IMR-90 (cell line): Measurements from ENCODE around the gene CNKSR2. TPM values are rescaled to one million over a fixed set of nuclear protein-coding genes. Genes with fewer than 3 reads are reported as not detected.

Experiments
- ATAC-seq: fragments of 200-7000 bp; cut with Tn5 transposase; 2 replicates; pipeline ENCODE4 v1.9.1; 2020; ENCODE audit warnings: low read depth, mild to moderate bottlenecking, moderate library complexity
- BruUV-seq: library from RNA; stranded (reverse); fragments of 400-500 nt; replicated peaks from 2 replicates; lab custom pipeline; 2021; lab: Mats Ljungman, UMichigan
- CTCF ChIA-PET: fragments of 300-600 bp; formaldehyde crosslinking; extraction: SDS; loops from one replicate; lab custom pipeline; 2021; ENCODE audit warnings: antibody characterized with exemption; lab: Yijun Ruan, JAX
- POLR2A ChIA-PET: fragments of 300-600 bp; sonication (Branson Sonifier 250); formaldehyde crosslinking; loops from one replicate; lab custom pipeline; 2022; ENCODE audit warnings: antibody characterized with exemption; ENCODE audit not compliant: unreplicated experiment; lab: Charles Lee
- DNase-seq: peaks from one replicate; pipeline ENCODE4 v3.0.0; 2013
- H2AFZ ChIP-seq: replicated peaks from 2 replicates; pipeline ENCODE3; 2013; ENCODE audit warnings: low read length, mild to moderate bottlenecking; ENCODE audit not compliant: poor library complexity
- H2AK5ac ChIP-seq: 2 replicates; pipeline ENCODE4 v1.6.1; 2013; ENCODE audit warnings: low read depth, low read length, inconsistent platforms
- H2AK9ac ChIP-seq: replicated peaks from 2 replicates; pipeline ENCODE3; 2013; ENCODE audit warnings: mild to moderate bottlenecking, low read depth, low read length, moderate library complexity; ENCODE audit not compliant: poor library complexity
- H2BK120ac ChIP-seq: 2 replicates; pipeline ENCODE4 v1.6.1; 2013; ENCODE audit warnings: low read depth, low read length, inconsistent platforms
- H2BK15ac ChIP-seq: 3 replicates; pipeline ENCODE4 v1.6.1; 2013; ENCODE audit warnings: low read depth, low read length, inconsistent platforms
- H2BK20ac ChIP-seq: 2 replicates; pipeline ENCODE4 v1.6.1; 2013; ENCODE audit warnings: low read depth, mild to moderate bottlenecking, inconsistent platforms, low read length, moderate library complexity
- H2BK5ac ChIP-seq: 2 replicates; pipeline ENCODE4 v1.6.1; 2013; ENCODE audit warnings: mild to moderate bottlenecking, low read depth, low read length, inconsistent platforms; ENCODE audit not compliant: poor library complexity, severe bottlenecking
- H3K14ac ChIP-seq: replicated peaks from 2 replicates; pipeline ENCODE4 v1.6.1; 2013; ENCODE audit warnings: low read depth, low read length, inconsistent platforms
- H3K18ac ChIP-seq: 2 replicates; pipeline ENCODE4 v1.6.1; 2013; ENCODE audit warnings: low read depth, low read length, control low read depth
- H3K23ac ChIP-seq: 2 replicates; pipeline ENCODE4 v1.6.1; 2013; ENCODE audit warnings: low read depth, low read length, inconsistent platforms
- H3K27ac ChIP-seq: 2 replicates; pipeline ENCODE4 v1.5.1; 2013; ENCODE audit warnings: mild to moderate bottlenecking, control low read depth, low read length; ENCODE audit not compliant: insufficient read depth
- H3K27me3 ChIP-seq: 2 replicates; pipeline ENCODE4 v1.6.1; 2013; ENCODE audit warnings: low read length; ENCODE audit not compliant: control insufficient read depth, insufficient read depth
- H3K36me3 ChIP-seq: 2 replicates; pipeline ENCODE4 v1.6.1; 2013; ENCODE audit warnings: low read length, mixed read lengths; ENCODE audit not compliant: control insufficient read depth, insufficient read depth
- H3K4ac ChIP-seq: 2 replicates; pipeline ENCODE4 v1.6.1; 2013; ENCODE audit warnings: low read depth, low read length, inconsistent platforms
- H3K4me1 ChIP-seq: 2 replicates; pipeline ENCODE4 v1.6.1; 2013; ENCODE audit warnings: low read length, mixed read lengths; ENCODE audit not compliant: control insufficient read depth, insufficient read depth
- H3K4me2 ChIP-seq: 2 replicates; pipeline ENCODE4 v1.6.1; 2013; ENCODE audit warnings: low read depth, mild to moderate bottlenecking, control low read depth, low read length, moderate library complexity
- H3K4me3 ChIP-seq: 2 replicates; pipeline ENCODE4 v1.5.1; 2013; ENCODE audit warnings: low read depth, mild to moderate bottlenecking, control low read depth, low read length, moderate library complexity; ENCODE audit not compliant: insufficient read depth
- H3K56ac ChIP-seq: 2 replicates; pipeline ENCODE4 v1.6.1; 2013; ENCODE audit warnings: low read length, inconsistent platforms; ENCODE audit not compliant: insufficient read depth; ENCODE audit errors: extremely low read depth
- H3K79me1 ChIP-seq, 2 experiments: 2 replicates each; pipeline ENCODE4 v1.6.1; 2013; ENCODE audit warnings: low read length in 2 of 2, inconsistent platforms in 1 of 2, low read depth in 1 of 2
- H3K9ac ChIP-seq: 2 replicates; pipeline ENCODE4 v1.6.1; 2013; ENCODE audit warnings: low read depth, low read length, control low read depth
- H3K9me1 ChIP-seq: 2 replicates; pipeline ENCODE4 v1.6.1; 2013; ENCODE audit warnings: low read length, inconsistent platforms; ENCODE audit not compliant: insufficient read depth
- H3K9me3 ChIP-seq: 2 replicates; pipeline ENCODE4 v1.6.1; 2013; ENCODE audit warnings: low read length; ENCODE audit not compliant: control insufficient read depth, insufficient read depth
- H4K20me1 ChIP-seq: 2 replicates; pipeline ENCODE4 v1.6.1; 2013; ENCODE audit warnings: low read length, inconsistent platforms; ENCODE audit not compliant: insufficient read depth
- H4K5ac ChIP-seq: 2 replicates; pipeline ENCODE4 v1.6.1; 2013; ENCODE audit warnings: mild to moderate bottlenecking, low read depth, low read length, control low read depth
- H4K8ac ChIP-seq, 2 experiments: 2 replicates each; pipeline ENCODE4 v1.6.1; 2013; ENCODE audit warnings: low read depth in 2 of 2, low read length in 2 of 2, control low read depth in 1 of 2, inconsistent platforms in 1 of 2
- H4K91ac ChIP-seq: 2 replicates; pipeline ENCODE4 v1.6.1; 2013; ENCODE audit warnings: low read depth, low read length, inconsistent platforms; ENCODE audit not compliant: insufficient read depth
- BHLHE40 ChIP-seq: fragments of 150-350 bp; IDR thresholded peaks from 2 replicates; pipeline ENCODE4 v1.6.1; 2016; ENCODE audit warnings: mild to moderate bottlenecking, low read depth, low read length
- CEBPB ChIP-seq: IDR thresholded peaks from 2 replicates; pipeline ENCODE4 v1.6.1; 2012; ENCODE audit warnings: low read depth, low read length, improper control_type of control experiment
- CHD1 ChIP-seq: IDR thresholded peaks from 2 replicates; pipeline ENCODE4 v1.6.1; 2012; ENCODE audit warnings: low read depth, low read length, improper control_type of control experiment
- CTCF ChIP-seq: conservative IDR thresholded peaks from 2 replicates; pipeline ENCODE4 v1.5.1; 2012; ENCODE audit warnings: mild to moderate bottlenecking, low read depth, low read length, improper control_type of control experiment
- ELK1 ChIP-seq: fragments of 150-350 bp; IDR thresholded peaks from 2 replicates; pipeline ENCODE4 v1.6.1; 2016; ENCODE audit warnings: low read depth, mild to moderate bottlenecking, low read length, moderate library complexity, borderline replicate concordance
- FOS ChIP-seq: fragments of 150-350 bp; IDR thresholded peaks from 2 replicates; pipeline ENCODE4 v1.6.1; 2016; ENCODE audit warnings: low read depth, low read length
- MAFK ChIP-seq: IDR thresholded peaks from 2 replicates; pipeline ENCODE4 v1.6.1; 2012; ENCODE audit warnings: low read depth, low read length, improper control_type of control experiment
- MAZ ChIP-seq: IDR thresholded peaks from 2 replicates; pipeline ENCODE4 v1.6.1; 2012; ENCODE audit warnings: low read depth, mild to moderate bottlenecking, low read length, improper control_type of control experiment, moderate library complexity, borderline replicate concordance
- MXI1 ChIP-seq: IDR thresholded peaks from 2 replicates; pipeline ENCODE4 v1.6.1; 2012; ENCODE audit warnings: low read depth, mild to moderate bottlenecking, low read length, moderate library complexity, borderline replicate concordance
- NFE2L2 ChIP-seq: fragments of 150-350 bp; IDR thresholded peaks from 2 replicates; pipeline ENCODE4 v1.6.1; 2016; ENCODE audit warnings: low read depth, mild to moderate bottlenecking, low read length
- POLR2A ChIP-seq: IDR thresholded peaks from 2 replicates; pipeline ENCODE4 v1.6.1; 2012; ENCODE audit warnings: mild to moderate bottlenecking, low read depth, low read length
- RAD21 ChIP-seq: IDR thresholded peaks from 2 replicates; pipeline ENCODE4 v1.6.1; 2012; ENCODE audit warnings: low read length, improper control_type of control experiment
- RCOR1 ChIP-seq: IDR thresholded peaks from 2 replicates; pipeline ENCODE4 v1.6.1; 2012; ENCODE audit warnings: mild to moderate bottlenecking, low read length, improper control_type of control experiment; ENCODE audit not compliant: insufficient replicate concordance
- RFX5 ChIP-seq: IDR thresholded peaks from 2 replicates; pipeline ENCODE4 v1.8.0; 2012; ENCODE audit warnings: low read depth, mild to moderate bottlenecking, low read length, moderate library complexity
- SMC3 ChIP-seq: fragments of 150-350 bp; IDR thresholded peaks from 2 replicates; pipeline ENCODE4 v1.6.1; 2016; ENCODE audit warnings: low read depth, mild to moderate bottlenecking, antibody characterized with exemption, low read length, moderate library complexity
- USF2 ChIP-seq: fragments of 150-350 bp; IDR thresholded peaks from 2 replicates; pipeline ENCODE4 v1.6.1; 2017; ENCODE audit warnings: mild to moderate bottlenecking, antibody characterized with exemption, low read length, low read depth
- WGBS, 2 experiments: methylation state at CpG; one replicate each; pipeline versions ENCODE4 v1.1.5 to v1.1.7; 2013; ENCODE audit warnings: missing lambda C conversion rate in 2 of 2; ENCODE audit not compliant: insufficient read length in 1 of 2; ENCODE audit errors: extremely low coverage in 2 of 2; 5-methylcytosine and 5-hydroxymethylcytosine counted together
- dilution Hi-C: fragments of 300-500 bp; cut with HindIII; formaldehyde crosslinking; loops from one replicate; pipeline ENCODE4 v1.14.3; 2018; ENCODE audit warnings: low sequenced_read_pairs; ENCODE audit not compliant: unreplicated experiment
- in situ Hi-C: fragments of 300-500 bp; cut with MboI; formaldehyde crosslinking; loops from 3 replicates; pipeline ENCODE4 v1.14.3; 2019; ENCODE audit warnings: low sequenced_read_pairs, inconsistent platforms, mixed read lengths
- intact Hi-C: fragments of 100-400 bp; cut with micrococcal nuclease; formaldehyde crosslinking; loops from 2 replicates; pipeline ENCODE4 v1.10.0; 2022
- polyA plus RNA-seq, 3 experiments: library from polyadenylated mRNA; depleted of rRNA; stranded (reverse); fragments of >200 nt; gene quantifications; 2 replicates each; pipeline ENCODE4 v1.2.3, GENCODE V29; 2012; ENCODE audit warnings: low replicate concordance in 1 of 3
- total RNA-seq: library from RNA; depleted of rRNA; stranded (reverse); fragments of >200 nt; gene quantifications from 2 replicates; pipeline ENCODE4 v1.2.3, GENCODE V29; 2012

The CNKSR2 gene
- total and polyA plus RNA-seq, 2 of the 4 experiments (the other 2 are of a cell fraction) = 0.14 to 0.90 TPM

- H3K9me3 ChIP-seq = no peaks in the 10 kb centered on the region
- DNase-seq (no peak), ATAC-seq (no peak)
- no peak overlapping the region for H3K4me3 ChIP-seq
- H3K9me1 ChIP-seq = no peaks in the 10 kb centered on the region
- in situ Hi-C loops (no loop called here), dilution Hi-C loops (no loop called here), intact Hi-C loops (no loop called here)
- no peaks in the 10 kb centered on the region for H3K4me1 ChIP-seq
- H3K23ac ChIP-seq = no peak overlapping the region
- no CpG with 5 or more reads among the region's 3 CpGs for WGBS, 2 experiments
- no peak overlapping the region for H4K5ac ChIP-seq
- H4K8ac ChIP-seq = no peak overlapping the region
- H3K14ac ChIP-seq = no peak overlapping the region
- no peak overlapping the region for H2AFZ ChIP-seq
- H2BK5ac ChIP-seq = no peak overlapping the region
- no peak overlapping the region for H3K18ac ChIP-seq
- no peaks in the 10 kb centered on the region for H3K79me1 ChIP-seq
- no peaks in the 10 kb centered on the region for H3K27me3 ChIP-seq
- no peaks in the 10 kb centered on the region for H3K36me3 ChIP-seq
- H3K9ac ChIP-seq = no peak overlapping the region
- no peak overlapping the region for H3K27ac ChIP-seq
- H2BK15ac ChIP-seq = no peak overlapping the region
- no peak overlapping the region for H2AK5ac ChIP-seq
- POLR2A ChIA-PET = no interaction called here
- TF ChIP-seq USF2 (no peak), CEBPB (no peak), CTCF (no peak), RCOR1 (no peak), MAFK (no peak), SMC3 (no peak), POLR2A (no peak), MAZ (no peak), CHD1 (no peak), MXI1 (no peak), ELK1 (no peak), NFE2L2 (no peak), BHLHE40 (no peak), RAD21 (no peak), RFX5 (no peak), FOS (no peak)
- no peak overlapping the region for H3K4me2 ChIP-seq
- H4K20me1 ChIP-seq = no peaks in the 10 kb centered on the region
- H3K56ac ChIP-seq = no peak overlapping the region
- H3K4ac ChIP-seq = no peak overlapping the region
- BruUV-seq = no TSS peak
- CTCF ChIA-PET = no interaction called here
- H4K91ac ChIP-seq = no peak overlapping the region
- no peak overlapping the region for H2AK9ac ChIP-seq
- no peak overlapping the region for H2BK20ac ChIP-seq
- H2BK120ac ChIP-seq = no peak overlapping the region
Observed at GRCh38 chrX:21503593-21503992, 129.4 kb downstream of the CNKSR2 start.
